ENCODE measurements around the gene GTF2IRD1.
"Not testable (repeated sequence)": the region's sequence is repeated elsewhere in the genome, so short reads cannot be mapped to it uniquely, and the experiment has no call there.

Gene GTF2IRD1

DNA sequence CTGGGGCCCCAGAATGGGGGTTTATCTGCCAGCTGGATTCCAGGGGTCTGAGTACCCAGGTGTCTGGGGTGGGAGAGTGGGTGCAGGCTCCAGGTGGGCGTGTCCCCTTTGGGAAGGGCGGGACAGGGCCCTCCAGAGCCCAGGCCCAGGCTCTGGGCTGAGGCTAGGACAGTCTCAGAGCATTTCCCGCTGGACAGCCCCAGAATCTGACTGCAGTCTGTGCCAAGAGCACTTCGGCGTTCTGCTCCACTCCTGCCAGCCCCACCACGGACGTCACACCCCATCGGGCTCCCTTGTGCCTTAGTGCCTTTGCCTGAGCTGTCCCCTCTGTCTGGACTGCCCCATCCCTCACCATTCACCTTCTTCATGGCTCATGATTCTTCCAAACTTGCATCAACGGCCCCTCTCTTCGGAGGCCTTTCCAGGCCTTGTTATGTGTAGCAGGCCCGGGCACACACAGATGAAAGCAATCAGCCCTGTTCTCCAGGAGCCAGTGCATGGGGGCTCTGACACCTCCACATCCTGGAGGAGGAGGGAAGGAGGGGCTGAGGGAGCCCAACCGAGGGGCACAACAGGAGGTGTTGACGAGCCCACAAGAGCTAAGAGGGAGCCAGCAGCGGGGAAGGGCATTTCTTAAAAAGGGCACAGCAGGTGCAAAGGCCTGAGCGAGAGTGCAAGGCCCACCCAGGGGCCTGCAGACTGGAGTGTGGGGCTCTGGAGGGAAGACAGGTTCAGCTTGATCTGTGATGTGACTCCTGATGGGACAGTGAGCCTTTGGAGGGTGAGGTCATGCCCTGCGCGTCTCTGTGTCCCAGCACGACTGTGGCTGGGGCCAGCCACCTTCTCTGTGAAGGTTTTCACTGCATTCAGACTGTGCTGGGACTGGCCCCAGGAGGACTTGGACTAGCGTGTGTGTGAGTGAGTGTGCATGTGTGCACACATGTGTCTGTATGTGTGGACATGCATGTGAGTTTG, 41.7 kb downstream of the GTF2IRD1 start:
- no peak for DNase-seq (ENCODE audit: low read depth)
- TF ChIP-seq, protein P1, sequence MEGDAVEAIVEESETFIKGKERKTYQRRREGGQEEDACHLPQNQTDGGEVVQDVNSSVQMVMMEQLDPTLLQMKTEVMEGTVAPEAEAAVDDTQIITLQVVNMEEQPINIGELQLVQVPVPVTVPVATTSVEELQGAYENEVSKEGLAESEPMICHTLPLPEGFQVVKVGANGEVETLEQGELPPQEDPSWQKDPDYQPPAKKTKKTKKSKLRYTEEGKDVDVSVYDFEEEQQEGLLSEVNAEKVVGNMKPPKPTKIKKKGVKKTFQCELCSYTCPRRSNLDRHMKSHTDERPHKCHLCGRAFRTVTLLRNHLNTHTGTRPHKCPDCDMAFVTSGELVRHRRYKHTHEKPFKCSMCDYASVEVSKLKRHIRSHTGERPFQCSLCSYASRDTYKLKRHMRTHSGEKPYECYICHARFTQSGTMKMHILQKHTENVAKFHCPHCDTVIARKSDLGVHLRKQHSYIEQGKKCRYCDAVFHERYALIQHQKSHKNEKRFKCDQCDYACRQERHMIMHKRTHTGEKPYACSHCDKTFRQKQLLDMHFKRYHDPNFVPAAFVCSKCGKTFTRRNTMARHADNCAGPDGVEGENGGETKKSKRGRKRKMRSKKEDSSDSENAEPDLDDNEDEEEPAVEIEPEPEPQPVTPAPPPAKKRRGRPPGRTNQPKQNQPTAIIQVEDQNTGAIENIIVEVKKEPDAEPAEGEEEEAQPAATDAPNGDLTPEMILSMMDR (conservative IDR thresholded peaks at IDR 0.05; ENCODE audit: low read depth, low read length), result no peak
- H3K4me3 ChIP-seq (ENCODE audit: low read length), result no peak overlapping the region

DNA sequence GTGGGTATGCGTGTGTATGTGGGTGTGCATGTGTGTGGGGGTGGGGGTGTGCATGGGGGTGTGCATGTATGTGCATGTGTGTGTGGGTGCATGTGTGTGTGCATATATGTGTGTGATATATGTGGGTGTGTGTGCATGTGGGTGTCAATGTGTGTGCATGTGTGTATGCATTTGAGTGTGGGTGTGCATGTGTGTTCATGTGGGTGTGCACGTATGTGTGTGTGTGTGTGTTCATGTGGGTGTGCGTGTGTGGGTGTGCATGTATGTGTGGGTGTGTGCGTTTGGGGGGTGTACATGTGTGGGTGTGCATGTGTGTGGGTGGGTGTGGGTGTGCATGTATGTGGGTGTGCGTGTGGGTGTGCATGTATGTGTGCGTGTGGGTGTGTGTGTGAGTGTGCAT, 42.6 kb downstream of the GTF2IRD1 start:
- TF ChIP-seq, protein P1 (conservative IDR thresholded peaks at IDR 0.05; ENCODE audit: low read depth, low read length), result no peak
- no peak for DNase-seq (ENCODE audit: low read depth)
- no peak overlapping the region for H3K4me3 ChIP-seq (ENCODE audit: low read length)

DNA sequence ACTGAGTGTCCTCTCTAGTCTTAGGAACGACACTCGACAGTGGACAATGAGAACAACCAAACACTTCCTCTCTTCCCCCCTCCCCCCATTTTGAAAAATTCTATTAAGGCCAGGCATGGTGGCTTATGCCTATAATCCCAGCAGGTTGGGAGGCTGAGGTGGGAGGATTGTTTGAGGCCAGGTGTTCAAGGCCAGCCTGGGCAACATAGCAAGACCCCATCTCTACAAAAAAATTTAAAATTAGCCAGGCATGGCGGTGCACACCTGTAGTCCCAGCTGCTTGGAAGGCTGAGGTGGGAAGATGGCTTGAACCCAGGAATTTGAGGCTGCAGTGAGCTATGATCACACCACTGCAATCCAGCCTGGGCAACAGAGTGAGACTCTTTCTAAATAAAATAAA, 43.1 kb downstream of the GTF2IRD1 start:
- H3K4me3 ChIP-seq (ENCODE audit: low read length); DNase-seq (ENCODE audit: low read depth): not testable (repeated sequence)

DNA sequence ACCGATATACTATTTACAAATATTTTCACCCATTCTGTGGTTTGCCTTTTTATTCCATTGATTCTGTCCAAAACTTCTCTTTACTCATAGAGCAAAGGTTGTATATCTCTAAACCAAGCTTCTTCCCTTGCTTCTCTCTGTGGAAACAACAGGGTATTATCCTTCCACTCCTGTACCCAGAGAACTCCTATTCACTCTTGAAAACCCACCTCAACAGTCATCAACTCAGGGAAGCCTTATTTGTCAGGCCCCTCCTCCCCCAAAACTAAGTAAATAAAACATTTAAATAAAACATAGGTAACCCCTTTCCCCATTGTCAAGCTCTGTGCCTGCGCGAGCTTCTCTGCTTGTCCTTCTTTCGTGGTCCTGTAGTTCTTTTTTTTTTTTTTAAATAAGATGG, 44.6 kb downstream of the GTF2IRD1 start:
- no peak overlapping the region for H3K4me3 ChIP-seq (ENCODE audit: low read length)
- TF ChIP-seq, protein P1 (conservative IDR thresholded peaks at IDR 0.05; ENCODE audit: low read depth, low read length), result no peak
- no peak for DNase-seq (ENCODE audit: low read depth)

DNA sequence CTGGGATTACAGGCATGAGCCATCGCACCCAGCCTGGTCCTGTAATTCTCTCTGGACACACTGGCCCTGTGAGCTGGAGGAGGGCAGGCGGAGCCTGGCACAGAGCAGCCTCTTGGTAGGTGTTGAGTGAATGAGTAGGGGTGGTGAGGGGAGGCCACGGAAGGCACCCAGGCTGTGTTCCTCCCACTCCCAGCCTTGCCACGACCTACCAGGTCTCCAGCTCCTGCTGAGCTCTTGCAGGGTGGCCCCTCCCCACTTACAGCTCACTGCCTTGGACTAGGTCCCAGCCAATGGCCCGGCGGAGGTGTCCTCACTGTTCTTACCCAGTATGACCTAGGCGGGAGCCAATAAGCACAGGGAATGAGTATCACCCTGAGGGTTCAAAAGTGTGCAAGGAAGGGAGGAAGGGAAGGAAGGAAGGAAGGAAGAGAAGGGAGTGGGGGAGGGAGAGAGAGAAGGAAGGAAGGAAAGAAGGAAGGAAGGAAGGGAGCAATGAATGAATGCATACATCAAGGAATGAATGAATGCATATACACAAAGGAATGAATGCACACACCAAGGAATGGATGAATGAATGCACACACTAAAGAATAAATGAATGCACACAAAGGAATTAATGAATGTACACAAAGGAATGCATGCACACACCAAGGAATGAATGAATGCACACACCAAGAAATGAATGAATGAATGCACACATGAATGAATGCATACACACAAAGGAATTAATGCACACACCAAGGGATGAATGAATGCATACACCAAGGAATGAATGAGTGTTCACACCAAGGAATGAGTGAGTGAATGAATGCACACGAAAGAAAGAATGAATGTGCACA, 45.5 kb downstream of the GTF2IRD1 start:
- no peak for DNase-seq (ENCODE audit: low read depth)
- TF ChIP-seq, protein P1 (conservative IDR thresholded peaks at IDR 0.05; ENCODE audit: low read depth, low read length), result no peak
- no peak overlapping the region for H3K4me3 ChIP-seq (ENCODE audit: low read length)

DNA sequence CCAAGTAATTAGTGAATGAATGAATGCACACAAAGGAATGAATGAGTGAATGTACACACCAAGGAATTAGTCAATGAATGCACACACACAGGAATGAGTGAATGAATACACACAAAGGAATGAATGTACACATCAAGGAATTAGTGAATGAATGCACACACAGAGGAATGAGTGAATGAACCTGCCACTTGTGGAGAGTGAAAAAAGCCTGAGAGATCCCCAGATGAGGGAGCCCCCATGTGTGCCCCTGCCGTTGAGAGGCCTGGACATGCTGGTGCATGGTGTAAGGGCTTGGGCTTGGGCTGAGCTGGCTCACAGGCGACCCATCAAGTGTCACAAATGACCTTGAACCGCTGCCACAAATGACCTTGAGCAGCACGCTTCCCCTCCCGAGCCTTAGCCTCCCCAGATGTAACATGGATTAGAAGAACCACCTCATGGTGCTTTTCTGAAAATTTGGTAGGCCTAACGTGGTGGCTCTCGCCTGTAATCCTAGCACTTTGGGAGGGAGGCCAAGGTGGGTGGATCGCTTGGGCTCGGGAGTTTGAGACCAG, 46.2 kb downstream of the GTF2IRD1 start:
- TF ChIP-seq, protein P1 (conservative IDR thresholded peaks at IDR 0.05; ENCODE audit: low read depth, low read length), result no peak
- DNase-seq (ENCODE audit: low read depth), result no peak
- no peak overlapping the region for H3K4me3 ChIP-seq (ENCODE audit: low read length)

DNA sequence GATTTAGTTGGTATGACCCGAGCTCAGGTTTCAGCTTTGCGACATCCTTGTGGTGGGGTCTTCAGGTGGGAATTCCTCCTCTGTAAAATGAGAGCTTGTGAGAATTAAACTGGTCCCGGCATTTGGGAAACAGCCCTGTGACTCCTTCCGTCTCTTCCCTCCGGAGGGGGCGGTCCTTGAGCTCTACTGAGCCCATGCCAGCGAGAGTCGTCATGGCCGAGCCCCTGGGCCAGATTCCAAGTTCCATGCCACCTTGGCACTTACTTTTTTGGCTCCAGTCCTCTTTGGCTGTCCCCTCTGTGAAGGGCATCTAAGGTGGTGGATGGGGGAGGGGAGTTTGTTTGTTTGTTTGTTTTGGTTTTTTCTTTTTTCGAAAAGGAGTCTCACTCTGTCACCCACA, 47.6 kb downstream of the GTF2IRD1 start:
- H3K4me3 ChIP-seq (ENCODE audit: low read length), result no peak overlapping the region
- DNase-seq (ENCODE audit: low read depth), result no peak
- TF ChIP-seq, protein P1 (conservative IDR thresholded peaks at IDR 0.05; ENCODE audit: low read depth, low read length), result no peak
